IPS-18a (cell line): ENCODE results near the gene TGM4.

Source experiments
- H3K27ac ChIP-seq: one replicate; pipeline ENCODE4 v1.5.1; 2013; ENCODE audit warnings: low read length
- H3K27me3 ChIP-seq: one replicate; pipeline ENCODE4 v1.6.1; 2013; ENCODE audit warnings: mild to moderate bottlenecking, low read length; ENCODE audit not compliant: control insufficient read depth, insufficient read depth
- H3K36me3 ChIP-seq: one replicate; pipeline ENCODE4 v1.6.1; 2013; ENCODE audit warnings: low read depth, low read length; ENCODE audit not compliant: control insufficient read depth
- H3K4me1 ChIP-seq: one replicate; pipeline ENCODE4 v1.6.1; 2013; ENCODE audit warnings: low read depth, low read length; ENCODE audit not compliant: control insufficient read depth
- H3K4me3 ChIP-seq: one replicate; pipeline ENCODE4 v1.5.1; 2013; ENCODE audit warnings: low read length
- H3K9ac ChIP-seq: one replicate; pipeline ENCODE4 v1.6.1; 2013; ENCODE audit warnings: mild to moderate bottlenecking, low read length, moderate library complexity
- H3K9me3 ChIP-seq: one replicate; pipeline ENCODE4 v1.6.1; 2013; ENCODE audit warnings: low read depth, low read length; ENCODE audit not compliant: control insufficient read depth

Gene TGM4

DNA sequence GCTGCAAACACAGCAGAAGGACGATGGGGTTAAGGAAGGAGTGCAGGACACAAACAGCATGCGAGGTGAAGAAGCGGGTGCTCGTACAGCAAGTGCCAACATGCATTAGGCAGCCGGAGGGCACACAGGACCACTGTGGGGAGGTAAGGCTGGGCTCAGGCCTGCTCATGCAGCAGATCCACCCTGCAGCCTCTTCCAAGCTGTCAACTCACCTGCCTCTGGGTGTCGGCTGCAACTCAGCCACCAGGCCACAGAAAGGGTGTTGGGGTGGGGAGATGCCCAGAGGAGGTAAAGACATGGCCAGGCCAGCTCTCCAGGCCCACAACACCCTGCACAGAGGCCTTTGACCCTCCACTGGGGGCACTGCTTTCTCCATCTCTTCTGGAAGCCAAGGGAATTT is 44.2 kb downstream of the TGM4 start:
- Histone ChIP-seq H3K36me3 (peaks cover 5% of the 10 kb centered on the region), H3K9me3 (no peaks in the 10 kb centered on the region), H3K4me3 (no peak overlapping the region), H3K9ac (no peak overlapping the region), H3K27me3 (no peaks in the 10 kb centered on the region), H3K4me1 (no peaks in the 10 kb centered on the region), H3K27ac (no peak overlapping the region)

DNA sequence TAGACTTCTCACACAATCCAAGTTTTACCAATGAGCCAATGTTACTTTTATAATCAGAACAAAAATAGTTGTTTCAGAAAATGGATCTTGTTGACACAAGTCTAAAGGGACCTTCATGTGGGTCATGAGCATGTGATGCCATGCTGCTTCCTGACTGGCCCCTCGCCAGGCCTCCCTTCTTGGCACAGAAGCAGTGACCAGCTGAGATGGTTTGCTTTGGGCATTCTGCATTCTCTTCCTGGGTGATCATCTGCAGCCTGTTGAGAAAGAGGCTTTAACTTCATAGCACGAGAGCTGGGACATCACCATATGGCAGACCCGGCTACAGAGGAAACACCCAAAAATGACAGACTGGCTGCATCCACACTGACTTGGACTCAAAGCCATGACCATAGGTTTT is 45.7 kb downstream of the TGM4 start:
- no peak overlapping the region for H3K4me3 ChIP-seq
- H3K9me3 ChIP-seq, result no peaks in the 10 kb centered on the region

DNA sequence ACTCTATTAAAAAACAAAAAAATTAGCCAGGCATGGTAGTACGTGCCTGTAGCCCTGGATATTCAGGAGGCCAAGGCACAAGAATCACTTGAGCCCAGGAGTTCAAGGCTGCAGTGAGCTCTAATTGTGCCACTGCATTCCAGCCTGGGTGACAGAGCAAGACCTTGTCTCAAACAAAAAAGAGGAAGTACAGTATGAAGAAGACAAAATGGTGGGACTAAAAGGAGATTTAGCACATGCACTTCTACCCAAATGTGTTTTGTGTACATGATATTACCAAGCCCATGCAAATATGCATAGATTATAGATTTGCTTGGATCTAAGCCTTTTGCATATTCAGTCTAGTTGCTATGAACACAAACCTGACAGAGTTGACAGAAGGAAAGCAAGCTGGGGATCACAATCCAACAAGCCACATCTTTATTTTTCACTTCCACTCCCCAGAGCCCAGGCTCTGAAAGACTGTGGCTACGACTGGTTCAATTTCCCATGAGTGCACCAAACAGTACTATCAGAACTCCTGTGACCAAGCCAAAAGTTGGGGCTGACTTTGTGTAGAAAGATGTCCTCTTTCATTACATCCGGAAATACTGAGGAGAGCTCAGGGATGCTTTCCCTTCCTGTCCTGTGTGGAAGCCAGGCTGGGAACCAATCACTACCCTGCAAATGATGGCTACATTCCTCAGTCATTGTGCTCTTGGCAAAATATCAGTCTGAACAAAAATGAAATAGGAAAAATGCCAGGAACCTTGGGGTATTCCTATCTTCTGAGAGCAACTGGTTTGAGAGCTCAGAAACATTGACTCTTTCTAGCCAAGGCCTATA is 49.4 kb downstream of the TGM4 start:
- no peaks in the 10 kb centered on the region for H3K9me3 ChIP-seq
- no peak overlapping the region for H3K9ac ChIP-seq
- H3K27me3 ChIP-seq, result no peaks in the 10 kb centered on the region
- H3K27ac ChIP-seq, result no peak overlapping the region
- H3K36me3 ChIP-seq, result peaks cover 15% of the 10 kb centered on the region
- no peak overlapping the region for H3K4me3 ChIP-seq
- no peaks in the 10 kb centered on the region for H3K4me1 ChIP-seq

More for the DNA sequence above, 45.7 kb downstream of the TGM4 start:
- Histone ChIP-seq H3K27ac (no peak overlapping the region), H3K27me3 (no peaks in the 10 kb centered on the region), H3K9ac (no peak overlapping the region), H3K36me3 (peaks cover 8% of the 10 kb centered on the region), H3K4me1 (no peaks in the 10 kb centered on the region)

DNA sequence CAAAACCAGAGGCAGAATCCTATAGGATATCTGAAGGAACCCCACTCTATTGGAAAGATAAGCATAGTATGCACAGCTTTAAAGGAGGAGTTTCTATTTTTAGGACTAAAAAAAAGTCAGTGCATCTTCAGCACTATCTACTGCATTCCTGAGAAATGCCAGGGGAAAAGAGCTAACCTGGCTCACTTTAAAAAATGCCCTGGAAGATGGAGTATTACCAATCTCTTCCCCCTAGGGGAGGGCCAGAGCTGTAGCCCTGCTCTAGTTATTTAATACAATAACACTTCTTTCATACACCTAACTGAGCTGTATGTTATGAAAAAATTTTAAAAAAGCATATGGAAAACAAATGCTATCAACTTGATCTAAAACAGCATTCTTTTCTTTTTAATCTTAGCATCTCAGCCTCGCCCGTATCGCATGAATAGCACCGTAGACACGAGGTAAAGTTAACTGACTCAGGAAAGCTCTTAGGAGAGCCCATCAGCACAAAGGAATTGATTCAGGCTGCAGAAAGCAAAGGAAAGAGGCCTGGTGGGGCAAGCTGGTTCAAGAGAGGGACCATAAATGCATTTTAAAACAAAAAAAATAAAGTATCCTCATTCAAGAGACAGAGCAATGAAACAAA is 50.2 kb downstream of the TGM4 start:
- no peak overlapping the region for H3K27ac ChIP-seq
- no peaks in the 10 kb centered on the region for H3K27me3 ChIP-seq
- peaks cover 20% of the 10 kb centered on the region for H3K36me3 ChIP-seq
- no peaks in the 10 kb centered on the region for H3K4me1 ChIP-seq
- H3K9ac ChIP-seq, result no peak overlapping the region
- no peak overlapping the region for H3K4me3 ChIP-seq
- H3K9me3 ChIP-seq, result no peaks in the 10 kb centered on the region

DNA sequence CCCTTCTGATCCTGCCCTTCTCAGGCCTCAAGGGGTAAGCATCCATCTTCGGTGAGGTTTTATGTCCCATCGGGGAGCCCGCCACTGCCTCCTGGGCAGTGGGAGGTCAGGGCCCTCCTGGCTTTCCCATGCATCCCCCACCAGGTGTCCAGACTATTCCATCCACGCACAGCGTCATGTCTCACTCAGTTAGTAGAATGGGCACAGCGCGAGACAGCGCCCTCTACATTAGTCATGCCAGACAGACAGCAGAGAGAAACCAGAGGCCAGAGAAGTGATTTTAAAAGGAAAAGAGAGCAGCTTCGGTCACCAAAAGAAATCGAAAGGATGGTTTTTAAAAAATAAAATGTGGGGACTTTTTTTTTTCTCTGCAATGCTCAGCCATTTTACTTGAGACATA is 51.8 kb downstream of the TGM4 start:
- Histone ChIP-seq H3K4me3 (no peak overlapping the region), H3K9ac (no peak overlapping the region), H3K36me3 (peaks cover 24% of the 10 kb centered on the region), H3K9me3 (no peaks in the 10 kb centered on the region), H3K27ac (no peak overlapping the region), H3K4me1 (no peaks in the 10 kb centered on the region), H3K27me3 (no peaks in the 10 kb centered on the region)

DNA sequence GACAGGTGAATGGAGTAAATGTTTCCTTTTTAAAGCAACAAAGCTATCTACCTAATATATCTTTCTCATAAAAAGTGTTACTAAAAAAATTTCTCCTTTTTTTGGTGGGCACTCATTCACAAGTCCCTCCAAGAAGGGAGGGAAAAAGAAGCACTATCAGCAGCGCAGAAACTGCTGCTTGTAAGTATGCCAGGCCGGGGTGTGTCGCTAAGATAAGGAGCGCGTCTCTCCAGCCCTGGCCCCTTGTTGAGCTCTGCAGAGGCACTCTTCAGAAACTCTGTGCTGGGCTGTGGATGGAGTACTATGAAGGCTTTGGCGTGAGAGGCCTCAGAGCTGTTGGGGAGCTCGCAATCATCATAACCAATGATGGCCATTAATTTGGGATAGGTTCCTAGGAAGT is 52.5 kb downstream of the TGM4 start:
- H3K27me3 ChIP-seq, result no peaks in the 10 kb centered on the region
- no peak overlapping the region for H3K4me3 ChIP-seq
- no peak overlapping the region for H3K9ac ChIP-seq
- peaks cover 23% of the 10 kb centered on the region for H3K36me3 ChIP-seq
- H3K27ac ChIP-seq, result no peak overlapping the region
- H3K9me3 ChIP-seq, result no peaks in the 10 kb centered on the region
- H3K4me1 ChIP-seq, result no peaks in the 10 kb centered on the region

DNA sequence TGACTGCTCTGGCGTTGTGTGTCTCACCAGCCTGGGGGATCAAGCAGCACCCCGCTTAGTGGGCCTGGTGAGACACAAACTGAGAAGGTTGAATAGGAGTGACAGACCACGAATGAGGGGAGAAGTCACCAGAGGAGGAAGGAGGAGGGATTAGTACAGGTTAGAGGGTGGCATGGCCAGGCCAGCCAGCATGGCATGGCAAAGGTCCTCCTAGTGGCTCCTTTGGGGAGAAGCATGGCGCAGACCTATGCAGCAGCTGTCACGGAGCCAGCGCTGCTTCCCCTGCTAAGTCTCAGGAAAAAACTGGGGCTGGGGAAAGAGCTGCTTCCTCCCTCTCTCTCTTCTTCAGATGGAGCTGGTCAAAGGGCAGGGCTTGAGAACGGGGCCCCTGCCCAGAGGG is 53.0 kb downstream of the TGM4 start:
- no peak overlapping the region for H3K4me3 ChIP-seq
- no peak overlapping the region for H3K9ac ChIP-seq
- H3K27me3 ChIP-seq, result no peaks in the 10 kb centered on the region
- no peak overlapping the region for H3K27ac ChIP-seq
- peaks cover 1% of the 10 kb centered on the region for H3K4me1 ChIP-seq
- no peaks in the 10 kb centered on the region for H3K9me3 ChIP-seq
- peaks cover 23% of the 10 kb centered on the region for H3K36me3 ChIP-seq

DNA sequence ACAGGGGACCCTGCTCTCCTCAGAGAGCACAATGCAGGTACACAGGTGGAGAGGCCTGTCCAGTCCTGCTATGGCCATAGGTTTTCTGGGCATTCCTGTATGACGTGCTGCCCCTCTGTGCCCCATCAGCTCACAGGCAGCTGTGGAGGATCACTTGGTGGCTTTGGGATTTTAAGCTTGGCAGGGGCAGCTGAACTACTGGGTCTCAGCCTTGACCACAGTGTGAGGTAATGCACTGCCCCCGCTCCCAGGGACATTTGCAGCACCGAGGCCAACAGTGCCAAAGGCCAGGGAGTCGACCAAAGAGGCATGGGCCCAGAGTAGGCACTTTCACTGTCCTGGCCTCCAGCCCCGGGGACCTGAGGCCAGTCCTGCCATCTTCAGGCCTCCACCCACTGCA is 55.4 kb downstream of the TGM4 start:
- H3K4me3 ChIP-seq, result no peak overlapping the region
- H3K27me3 ChIP-seq, result no peaks in the 10 kb centered on the region
- peaks cover 4% of the 10 kb centered on the region for H3K4me1 ChIP-seq
- H3K9ac ChIP-seq, result no peak overlapping the region
- no peak overlapping the region for H3K27ac ChIP-seq
- H3K36me3 ChIP-seq, result peaks cover 28% of the 10 kb centered on the region
- no peaks in the 10 kb centered on the region for H3K9me3 ChIP-seq

DNA sequence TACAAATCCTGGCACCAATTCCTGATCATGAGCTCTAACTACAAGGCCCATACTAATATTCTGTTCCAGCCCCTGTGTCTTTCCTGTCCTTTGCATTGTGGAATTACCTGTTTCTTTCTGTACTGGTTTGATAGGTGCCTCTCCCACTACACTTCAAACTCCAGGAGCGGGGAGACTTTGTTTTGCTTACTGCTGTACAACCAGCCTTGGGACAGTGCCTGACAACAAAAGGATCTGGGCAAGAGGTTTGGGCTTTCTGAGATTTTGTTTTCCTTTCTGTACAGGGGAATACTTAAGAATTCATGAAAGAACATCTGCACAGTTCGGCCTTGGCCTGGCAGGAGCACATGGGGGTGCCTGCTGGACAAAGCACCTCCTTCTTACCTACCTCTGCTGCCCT is 56.5 kb downstream of the TGM4 start:
- Histone ChIP-seq H3K9ac (no peak overlapping the region), H3K27me3 (no peaks in the 10 kb centered on the region), H3K9me3 (no peaks in the 10 kb centered on the region), H3K4me1 (peaks cover 4% of the 10 kb centered on the region), H3K27ac (no peak overlapping the region), H3K4me3 (no peak overlapping the region), H3K36me3 (peaks cover 24% of the 10 kb centered on the region)

DNA sequence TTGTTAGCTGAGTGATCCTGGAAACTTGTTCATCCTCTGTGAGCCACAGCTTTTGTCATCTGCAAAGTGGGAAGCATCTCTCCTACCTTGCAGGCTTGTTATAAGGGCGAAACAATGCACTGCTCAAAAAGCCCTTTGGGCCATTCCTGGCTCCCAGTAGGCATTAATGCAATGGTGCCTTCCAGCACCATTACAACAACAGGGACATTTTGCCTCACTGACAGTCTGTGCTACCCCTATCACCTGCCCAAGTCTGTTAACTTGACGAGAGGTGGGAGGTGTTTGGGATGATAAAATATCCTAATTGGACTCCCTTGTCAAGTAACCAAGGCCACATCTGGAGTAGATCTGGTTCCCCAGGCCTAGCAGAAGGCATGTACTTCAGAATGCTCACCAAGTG is 57.4 kb downstream of the TGM4 start:
- no peak overlapping the region for H3K27ac ChIP-seq
- H3K9me3 ChIP-seq, result no peaks in the 10 kb centered on the region
- H3K4me1 ChIP-seq, result peaks cover 4% of the 10 kb centered on the region
- peaks cover 21% of the 10 kb centered on the region for H3K36me3 ChIP-seq
- H3K27me3 ChIP-seq, result no peaks in the 10 kb centered on the region
- H3K9ac ChIP-seq, result no peak overlapping the region
- H3K4me3 ChIP-seq, result no peak overlapping the region

DNA sequence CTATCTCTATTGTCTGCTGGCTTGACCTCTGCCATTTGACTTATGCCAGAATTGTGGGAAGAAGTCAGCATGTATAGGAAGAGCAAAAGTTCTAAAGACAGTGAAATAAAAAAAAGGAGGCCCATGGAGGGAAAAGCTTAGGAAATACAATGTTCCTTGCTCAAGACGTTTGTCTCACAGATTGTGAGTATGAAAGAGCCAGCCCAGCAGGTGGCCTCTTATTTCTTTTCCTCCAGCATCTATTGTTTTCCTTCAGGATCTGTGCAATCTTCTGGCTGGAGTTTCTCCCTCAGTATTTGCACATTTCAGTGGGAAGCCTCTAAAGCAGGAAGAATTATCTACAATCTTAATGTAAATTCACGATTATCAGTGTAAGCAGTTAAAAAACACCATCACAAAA is 57.9 kb downstream of the TGM4 start:
- Histone ChIP-seq H3K9ac (no peak overlapping the region), H3K4me1 (peaks cover 4% of the 10 kb centered on the region), H3K4me3 (no peak overlapping the region), H3K27ac (no peak overlapping the region), H3K9me3 (no peaks in the 10 kb centered on the region), H3K27me3 (no peaks in the 10 kb centered on the region), H3K36me3 (peaks cover 21% of the 10 kb centered on the region)
